HG03378 (cell line): ENCODE data around the gene CSPG5.

Experiments used
- ATAC-seq: cut with Tn5 transposase; IDR thresholded peaks from one replicate; pipeline ENCODE4 v1.9.1; 2021; ENCODE audit warnings: mild to moderate bottlenecking, moderate library complexity; ENCODE audit not compliant: unreplicated experiment

CSPG5 gene, protein sequence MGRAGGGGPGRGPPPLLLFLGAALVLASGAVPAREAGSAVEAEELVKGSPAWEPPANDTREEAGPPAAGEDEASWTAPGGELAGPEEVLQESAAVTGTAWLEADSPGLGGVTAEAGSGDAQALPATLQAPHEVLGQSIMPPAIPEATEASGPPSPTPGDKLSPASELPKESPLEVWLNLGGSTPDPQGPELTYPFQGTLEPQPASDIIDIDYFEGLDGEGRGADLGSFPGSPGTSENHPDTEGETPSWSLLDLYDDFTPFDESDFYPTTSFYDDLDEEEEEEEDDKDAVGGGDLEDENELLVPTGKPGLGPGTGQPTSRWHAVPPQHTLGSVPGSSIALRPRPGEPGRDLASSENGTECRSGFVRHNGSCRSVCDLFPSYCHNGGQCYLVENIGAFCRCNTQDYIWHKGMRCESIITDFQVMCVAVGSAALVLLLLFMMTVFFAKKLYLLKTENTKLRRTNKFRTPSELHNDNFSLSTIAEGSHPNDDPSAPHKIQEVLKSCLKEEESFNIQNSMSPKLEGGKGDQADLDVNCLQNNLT

GRCh38 chr3:47578691-47579632, at the start of gene CSPG5:
CSPG5 (minus strand) TSS chr3:47578865; CDS start chr3:47578693, 172 bp downstream.
- ATAC-seq: no peak

GRCh38 chr3:47628426-47628825, 49.8 kb upstream of the CSPG5 start:
- ATAC-seq: no peak

- ATAC-seq: no peak
These were observed 44.2 kb upstream of the CSPG5 start for GRCh38 chr3:47622671-47623461.

DNA sequence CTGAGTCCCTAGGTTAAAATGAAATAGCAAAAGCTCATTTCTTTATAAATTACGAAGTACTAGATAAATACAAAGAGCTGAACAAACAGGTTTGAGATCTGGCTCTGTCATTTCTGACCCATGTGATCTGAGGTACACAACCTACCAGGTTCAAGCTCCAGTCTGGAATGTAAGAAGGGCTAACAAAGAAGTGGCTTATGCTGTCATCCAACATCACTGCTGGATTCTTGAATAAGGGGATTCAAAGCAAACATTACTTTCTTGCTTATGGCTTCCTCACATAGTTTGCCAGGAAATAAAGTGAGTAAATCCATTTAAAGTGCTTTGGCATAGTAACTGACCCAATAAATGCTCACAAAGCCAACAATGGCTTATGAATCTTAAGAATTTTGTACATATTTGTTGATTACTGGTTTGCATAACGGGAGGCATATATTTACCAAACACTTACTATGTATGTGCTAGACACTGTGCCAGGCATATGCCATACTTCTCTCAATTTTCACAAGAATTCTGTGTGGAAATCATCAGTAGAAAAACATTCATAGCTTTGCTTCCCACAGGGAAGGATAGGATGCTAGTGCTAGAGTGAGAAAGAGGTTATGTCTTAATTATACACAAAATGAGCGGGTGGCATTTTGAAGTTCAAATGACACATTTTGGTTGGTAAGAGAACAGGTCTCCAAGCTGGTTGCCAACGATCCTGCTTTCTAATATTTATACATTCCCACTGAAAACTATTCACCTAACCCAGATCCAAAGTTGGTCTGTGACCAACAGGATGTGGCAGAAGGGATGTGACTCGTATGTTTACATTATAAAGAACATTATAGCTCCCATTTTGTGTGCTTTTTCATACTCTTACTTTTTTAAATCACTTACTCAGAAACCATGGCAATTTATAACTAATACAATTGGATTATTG, 38.7 kb upstream of the CSPG5 start:
- no peak for ATAC-seq

GRCh38 chr3:47614788-47615187, 36.1 kb upstream of the CSPG5 start:
- no peak for ATAC-seq

- ATAC-seq: no peak
These were observed 35.1 kb upstream of the CSPG5 start for GRCh38 chr3:47613722-47614121.

- no peak for ATAC-seq
These were observed 34.2 kb upstream of the CSPG5 start for GRCh38 chr3:47612879-47613278.

- ATAC-seq: no peak
These were observed 33.5 kb upstream of the CSPG5 start for GRCh38 chr3:47612178-47612577.

DNA sequence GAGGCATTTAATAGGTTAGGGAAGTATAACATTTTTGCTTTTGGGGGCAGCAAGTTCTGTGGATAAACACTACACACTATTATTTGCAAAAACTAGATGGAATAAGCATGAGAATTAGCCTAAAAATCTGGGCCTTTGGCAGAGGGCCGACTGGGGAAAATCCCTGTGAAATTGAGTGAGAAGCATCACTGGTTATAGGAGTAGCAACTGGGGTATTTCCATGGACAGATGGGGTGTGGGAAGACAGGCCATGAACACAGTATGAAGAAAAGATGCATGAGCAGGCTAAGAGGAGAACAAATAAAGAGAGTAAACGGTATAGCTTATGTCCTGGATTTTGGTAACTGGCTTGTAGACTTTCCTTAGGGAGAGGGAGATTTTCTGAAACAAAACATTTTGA, 32.9 kb upstream of the CSPG5 start:
- no peak for ATAC-seq

DNA sequence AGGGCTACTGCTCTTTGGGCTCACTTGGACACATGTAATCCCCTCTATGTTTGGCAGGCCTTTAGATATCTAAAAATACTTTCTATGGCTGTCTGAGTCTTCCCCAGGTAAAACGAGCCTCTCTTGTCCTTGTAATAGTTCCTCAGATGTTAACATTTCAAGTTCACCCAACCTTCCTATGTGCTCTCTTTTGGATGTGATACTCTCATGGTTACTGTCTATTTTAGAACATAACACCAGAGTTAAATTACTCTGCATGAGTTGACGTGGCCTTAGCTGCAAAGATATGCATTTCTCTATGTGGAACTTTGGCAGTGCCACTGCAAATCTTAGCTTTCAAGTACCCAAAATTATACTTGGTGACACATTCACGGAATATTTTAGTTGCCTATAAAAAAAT, 31.9 kb upstream of the CSPG5 start:
- no peak for ATAC-seq

GRCh38 chr3:47607335-47607734, 28.7 kb upstream of the CSPG5 start:
- no peak for ATAC-seq

- ATAC-seq: no peak
These were observed 27.5 kb upstream of the CSPG5 start for GRCh38 chr3:47606165-47606564.

- no peak for ATAC-seq
These were observed 27.0 kb upstream of the CSPG5 start for GRCh38 chr3:47605652-47606051.

- ATAC-seq: no peak
These were observed 25.5 kb upstream of the CSPG5 start for GRCh38 chr3:47604145-47604544.

DNA sequence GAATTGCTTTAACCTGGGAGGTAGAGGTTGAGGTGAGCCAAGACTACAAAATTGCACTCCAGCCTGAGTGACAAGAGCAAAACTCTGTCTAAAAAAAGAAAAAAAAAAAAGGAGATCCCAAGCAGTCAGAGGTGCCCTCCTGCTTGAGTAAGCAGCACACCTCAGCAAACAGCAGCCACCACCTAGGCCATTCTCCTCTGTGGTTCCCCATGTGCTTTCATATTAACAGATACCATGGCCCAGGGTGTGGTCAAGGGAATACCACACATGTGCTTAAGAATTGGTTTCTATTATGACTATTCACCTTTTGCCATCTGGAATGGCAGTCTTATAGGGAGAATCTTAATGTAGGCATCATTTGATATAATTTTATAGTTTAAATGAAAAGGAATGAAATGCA, 24.7 kb upstream of the CSPG5 start:
- no peak for ATAC-seq

- no peak for ATAC-seq
These were observed 22.6 kb upstream of the CSPG5 start for GRCh38 chr3:47601281-47601680.

GRCh38 chr3:47594792-47595191, 16.1 kb upstream of the CSPG5 start:
- no peak for ATAC-seq

DNA sequence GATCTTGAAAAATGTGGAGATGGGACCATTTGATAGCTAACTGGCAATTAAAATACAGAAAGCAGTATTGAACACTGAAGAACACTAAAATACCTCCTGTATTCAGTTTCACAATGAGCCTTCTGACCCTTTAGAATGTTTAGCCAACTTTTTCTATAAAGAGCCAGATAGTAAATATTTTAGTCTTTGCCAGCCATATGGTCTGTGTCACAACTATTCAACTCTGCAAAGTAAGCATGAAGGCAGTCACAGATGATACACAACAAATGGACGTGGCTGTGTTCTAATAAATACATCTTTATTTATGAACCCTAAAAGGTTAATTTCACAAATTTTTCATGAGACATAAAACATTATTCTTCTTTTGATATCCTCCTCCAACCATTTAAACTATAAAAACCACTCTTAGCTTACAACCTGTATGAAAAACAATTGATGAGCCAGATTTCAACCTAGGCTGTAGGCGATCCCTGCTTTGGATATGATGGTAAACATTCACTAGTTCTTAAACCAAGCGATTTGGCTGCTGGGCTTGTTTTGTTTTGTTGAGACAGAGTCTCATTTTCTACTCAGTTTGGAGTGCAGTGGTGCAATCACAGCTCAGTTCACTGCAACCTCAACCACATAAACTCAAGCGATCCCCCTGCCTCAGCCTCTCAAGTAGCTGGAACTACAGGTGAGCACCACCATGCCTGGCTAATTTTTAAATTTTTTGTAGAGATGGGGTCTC, 13.6 kb upstream of the CSPG5 start:
- no peak for ATAC-seq

DNA sequence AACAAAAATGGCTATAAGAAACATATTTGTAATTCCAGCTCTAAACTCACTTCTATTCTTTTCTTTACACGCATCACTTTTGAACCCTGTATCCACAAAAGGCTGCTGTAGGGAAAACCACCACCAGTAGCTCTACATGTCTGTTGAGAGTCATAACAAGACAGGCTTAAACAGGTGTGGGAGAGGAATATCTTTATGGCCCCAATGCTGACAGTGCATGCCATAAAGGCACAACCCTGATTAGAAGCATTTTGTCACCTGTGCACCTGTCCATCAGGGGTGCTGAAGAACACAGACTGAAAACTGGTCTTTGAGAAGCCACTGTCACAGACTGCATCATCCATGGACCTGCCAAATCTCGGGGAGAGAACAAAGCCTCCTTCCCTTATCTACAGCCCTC, 11.6 kb upstream of the CSPG5 start:
- ATAC-seq: no peak
